GM18520 (cell line): ENCODE results near the gene C5orf58.

Source experiments
- ATAC-seq: cut with Tn5 transposase; IDR thresholded peaks from one replicate; pipeline ENCODE4 v1.9.1; 2021; ENCODE audit not compliant: unreplicated experiment

Gene C5orf58

DNA sequence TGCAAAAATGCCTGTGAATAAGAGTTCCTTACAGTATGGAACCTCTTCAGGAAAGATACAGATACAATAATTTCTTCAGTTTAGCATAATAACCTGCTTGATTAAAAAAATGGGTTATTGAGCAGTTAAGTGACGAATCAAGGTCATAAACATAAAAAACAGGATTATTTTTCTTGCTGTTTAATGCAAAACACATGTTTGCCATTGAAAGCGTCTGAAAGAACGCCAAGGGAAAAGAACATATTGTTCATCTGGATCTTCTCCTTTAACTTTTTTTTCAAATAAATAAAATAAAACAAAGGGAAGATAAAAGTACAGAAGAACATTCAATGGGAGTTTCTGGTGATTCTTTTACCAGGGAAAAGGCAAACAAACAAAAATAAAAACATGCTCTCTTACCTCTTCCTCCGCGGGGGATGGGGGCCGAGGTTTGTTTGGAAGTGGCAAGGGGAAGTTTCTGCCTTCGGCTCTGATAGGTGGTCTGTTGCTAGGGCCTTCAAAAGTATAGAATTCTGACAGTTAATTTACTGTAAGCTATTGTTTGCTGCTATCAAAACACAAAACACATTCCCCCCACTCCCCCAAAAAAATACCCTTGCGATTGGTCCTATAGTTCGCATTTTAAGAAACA lies 20.1 kb downstream of the C5orf58 start:
- ATAC-seq = no peak

DNA sequence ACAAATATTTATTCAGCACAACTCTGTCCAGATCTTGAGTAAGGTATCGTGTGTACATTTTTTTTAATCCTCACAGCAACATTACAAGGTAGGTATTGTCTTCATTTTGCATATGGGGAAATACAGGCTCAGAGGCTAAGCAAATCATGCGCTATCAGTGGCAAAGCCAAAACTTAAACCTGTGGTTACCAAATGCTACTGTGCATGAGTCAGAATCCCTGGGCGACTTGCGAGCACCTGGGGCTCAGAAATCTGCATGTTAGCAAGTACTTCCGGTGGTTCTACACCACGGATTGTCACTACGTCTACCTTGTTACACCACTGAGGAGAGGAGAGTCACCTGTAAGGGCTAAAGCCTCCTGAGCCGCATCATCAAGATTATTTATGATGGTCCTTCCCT lies 21.3 kb downstream of the C5orf58 start:
- peak; percentile 97 for ATAC-seq

DNA sequence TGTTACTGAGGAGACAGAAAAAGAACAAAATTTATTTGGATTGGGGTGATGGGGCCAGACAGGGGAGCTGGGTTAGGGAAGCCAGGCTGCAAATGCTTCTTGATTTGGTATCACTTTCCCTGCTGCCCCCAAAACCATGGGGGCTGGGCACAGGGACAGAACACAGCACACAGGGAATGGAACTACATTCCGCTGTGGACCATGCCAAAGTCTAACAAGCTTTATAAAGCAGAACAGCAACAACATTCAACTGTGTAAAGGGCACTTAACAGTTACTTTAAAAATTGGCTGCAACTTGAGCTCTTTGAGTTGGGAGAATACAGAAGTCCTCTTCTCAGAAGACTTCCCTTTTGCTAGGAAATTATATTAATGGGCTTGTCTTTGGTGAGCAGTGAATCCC lies 23.8 kb downstream of the C5orf58 start:
- no peak for ATAC-seq

DNA sequence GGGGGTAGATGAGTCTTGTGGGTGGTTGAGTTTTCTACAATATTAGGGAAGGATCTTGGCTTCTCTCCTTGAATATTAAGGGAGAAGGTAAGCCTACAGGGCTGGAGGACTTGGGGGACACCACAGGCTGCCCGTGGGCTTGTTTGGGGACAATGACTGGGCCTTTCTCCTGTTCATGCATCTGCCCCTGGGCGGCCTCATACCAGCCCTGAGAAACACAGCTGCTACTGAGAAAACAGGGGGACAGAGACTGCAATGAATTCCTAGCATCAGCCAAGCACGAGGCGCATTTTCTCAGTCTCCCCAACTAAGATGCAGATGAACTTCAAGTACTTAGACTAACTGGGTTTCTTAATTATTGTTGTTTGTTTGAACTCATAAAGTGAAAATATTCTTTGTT lies 24.6 kb downstream of the C5orf58 start:
- ATAC-seq = no peak

DNA sequence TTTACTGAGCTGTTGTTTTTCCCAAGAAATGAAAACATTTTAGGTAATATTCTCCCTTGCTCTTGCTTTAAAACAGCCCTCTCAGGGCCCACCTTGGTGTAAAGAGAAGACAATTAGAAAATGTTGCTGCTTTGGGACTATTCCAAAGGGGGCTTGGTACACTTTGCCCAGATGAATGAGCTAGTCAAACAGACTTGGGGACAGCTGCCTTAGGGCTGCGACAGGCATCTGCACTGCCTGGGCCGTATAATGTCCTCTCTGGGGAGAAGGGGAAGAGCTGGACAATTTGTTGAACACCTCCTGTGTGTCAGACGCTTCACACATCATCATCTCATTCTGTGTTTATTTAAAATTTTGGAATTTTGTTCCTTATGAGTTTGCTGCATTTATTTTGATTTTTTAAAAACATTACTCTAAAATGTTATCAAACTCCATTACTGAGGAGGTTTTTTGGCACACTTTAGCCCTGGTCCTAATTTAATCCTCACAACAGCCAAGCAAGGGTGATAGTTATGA lies 28.8 kb downstream of the C5orf58 start:
- ATAC-seq = no peak

DNA sequence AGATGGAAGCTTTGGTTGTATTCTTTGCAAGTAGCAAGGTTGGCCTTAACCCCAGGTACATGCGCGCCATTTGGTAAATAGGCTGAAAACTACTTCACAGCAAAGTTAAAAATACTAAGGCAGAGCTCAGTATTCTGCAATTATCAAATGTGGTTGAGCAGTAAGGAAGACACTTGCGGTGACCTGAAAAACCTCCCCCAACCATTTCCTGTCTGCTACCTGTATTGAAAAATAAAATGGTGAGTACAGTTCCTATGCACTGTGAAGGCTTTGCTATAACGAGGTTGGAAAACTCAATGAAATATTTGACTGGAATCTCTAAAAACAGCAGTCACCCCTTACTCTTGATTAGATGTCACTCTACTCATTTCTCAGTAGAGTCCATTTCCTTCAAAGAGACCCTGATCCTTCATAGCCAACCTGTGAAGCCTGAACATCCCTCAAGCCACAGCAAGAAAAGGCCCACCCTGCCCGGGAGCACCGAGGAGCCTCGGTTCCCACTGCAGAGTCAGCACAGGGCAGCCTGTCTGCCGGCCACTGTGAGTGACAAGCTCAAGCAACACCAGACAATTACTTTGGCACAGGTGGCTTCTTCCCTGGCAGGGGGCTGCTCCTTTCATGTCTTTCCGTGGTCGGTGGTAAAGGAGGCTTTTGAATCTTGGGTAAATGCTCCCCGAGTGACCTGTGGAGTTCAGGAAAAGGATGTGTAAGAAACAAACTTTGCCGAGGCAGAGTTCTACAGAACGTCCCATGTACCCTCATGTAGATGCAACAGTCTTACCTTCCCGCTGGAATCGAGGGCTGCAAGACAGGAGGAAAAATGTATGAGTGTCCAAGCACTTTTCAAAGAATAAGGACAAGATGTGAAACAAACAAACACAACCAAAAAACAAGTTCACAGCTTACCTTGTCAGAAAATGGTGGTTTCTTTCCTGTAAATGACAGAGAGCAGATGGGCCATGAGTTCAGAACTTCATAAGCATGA lies 29.6 kb downstream of the C5orf58 start:
- ATAC-seq = no peak

DNA sequence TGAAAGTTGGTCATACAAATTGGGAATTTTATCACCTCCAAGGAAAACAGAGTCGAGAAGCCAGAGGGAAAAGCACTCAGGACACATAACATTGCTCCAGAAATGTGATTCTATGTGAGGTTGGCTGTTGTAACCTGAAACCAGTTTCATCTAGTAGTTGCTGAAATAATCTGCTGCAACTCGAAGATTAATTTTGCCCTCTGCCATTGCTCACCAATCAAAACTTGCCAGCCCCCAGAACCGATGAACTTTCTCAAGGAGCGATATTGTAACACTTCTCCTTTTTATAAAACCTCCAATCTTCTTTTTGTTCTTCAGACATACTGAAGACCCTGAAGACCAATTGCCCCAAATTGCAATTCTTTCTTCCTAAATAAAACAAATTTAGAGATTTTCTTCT lies 31.1 kb downstream of the C5orf58 start:
- no peak for ATAC-seq

DNA sequence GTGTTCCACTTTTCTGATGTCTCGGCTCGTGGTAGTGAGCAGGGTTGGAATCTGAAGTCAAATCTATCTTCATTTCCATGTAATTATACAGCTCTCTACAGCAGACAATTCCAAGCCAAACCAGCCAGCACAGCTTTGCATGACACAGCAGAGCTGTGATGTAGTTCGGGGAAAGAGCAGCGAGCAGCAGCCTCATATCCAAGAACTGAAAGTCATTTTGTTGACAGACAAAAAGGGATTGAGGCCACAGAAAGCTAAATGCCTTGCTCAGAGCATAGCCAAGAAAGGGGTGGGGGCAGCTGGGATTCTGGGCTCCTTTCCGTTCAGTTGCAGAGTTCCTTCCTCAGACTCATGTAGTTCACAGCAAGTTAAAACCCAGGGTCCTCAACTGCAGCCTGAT lies 32.7 kb downstream of the C5orf58 start:
- no peak for ATAC-seq

DNA sequence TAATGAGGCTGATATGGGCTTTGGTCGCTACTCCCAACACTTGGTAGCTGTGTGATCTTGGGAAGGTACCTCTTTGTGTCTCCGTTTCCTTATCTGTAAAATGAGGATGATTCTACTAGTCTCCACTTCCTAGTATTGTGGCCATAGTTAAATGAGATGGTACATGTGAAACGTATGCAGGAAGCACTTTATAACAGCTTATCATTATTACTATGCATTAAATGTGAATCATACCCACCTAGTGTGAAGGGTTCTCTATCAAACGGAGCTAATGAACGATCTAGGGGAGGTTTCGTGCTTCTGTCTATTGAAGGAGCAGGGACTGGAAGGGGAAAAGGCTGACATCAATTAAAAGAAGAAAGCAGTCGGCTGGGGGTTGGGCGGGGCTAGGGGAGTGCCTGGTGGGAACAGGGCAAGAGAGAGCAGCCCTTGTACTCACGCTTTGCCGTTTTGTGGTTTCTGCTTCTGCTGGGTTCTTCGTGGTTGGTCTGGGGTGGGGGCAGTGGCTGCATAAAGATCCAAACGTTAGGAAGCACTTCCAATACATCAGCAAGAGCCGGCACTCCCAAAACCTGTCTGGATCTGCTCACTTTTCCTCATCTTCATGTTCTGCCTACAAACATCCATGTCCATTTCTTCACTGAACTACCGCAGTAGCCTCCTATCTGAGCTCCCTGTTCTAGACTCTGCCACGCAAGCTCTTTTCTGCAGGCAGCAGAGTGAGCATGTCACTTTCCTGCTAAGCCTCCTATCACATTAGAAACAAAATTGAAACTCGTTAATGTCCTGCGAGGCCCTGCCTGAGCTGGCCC lies 34.0 kb downstream of the C5orf58 start:
- no peak for ATAC-seq

DNA sequence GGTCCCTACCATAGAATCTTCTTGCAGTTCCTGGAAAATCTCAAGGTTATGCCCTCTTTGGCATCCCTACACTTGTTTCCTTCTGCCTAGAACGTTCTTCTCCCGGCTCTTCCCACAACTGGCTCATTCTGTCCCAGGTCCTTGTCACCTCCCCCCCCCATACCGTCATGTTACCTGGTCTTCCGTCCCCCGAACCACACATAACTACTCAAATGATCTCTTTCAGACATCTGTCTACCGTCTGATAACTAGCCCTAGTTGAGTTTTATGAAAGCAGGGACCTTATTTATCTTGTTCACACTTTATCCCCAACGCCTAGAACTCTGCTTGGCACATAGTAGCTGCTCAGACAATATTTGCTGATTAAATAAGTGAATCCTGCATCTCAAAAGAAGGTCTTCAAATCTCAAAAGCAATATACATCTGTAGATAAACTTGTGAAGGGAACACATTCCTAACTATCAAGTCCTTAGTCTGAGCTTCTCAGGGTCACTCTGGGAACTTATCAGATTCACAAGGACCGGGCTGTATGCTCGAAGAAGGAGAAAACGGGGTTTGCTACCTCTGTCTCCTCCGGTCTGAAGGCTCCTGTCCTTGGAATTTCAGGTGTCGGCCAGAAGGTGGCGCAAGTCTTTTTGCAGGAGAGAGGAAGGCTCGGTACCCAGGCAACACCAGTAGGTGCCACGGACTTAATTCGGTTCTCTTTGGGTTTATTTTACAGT lies 34.8 kb downstream of the C5orf58 start:
- ATAC-seq = no peak

DNA sequence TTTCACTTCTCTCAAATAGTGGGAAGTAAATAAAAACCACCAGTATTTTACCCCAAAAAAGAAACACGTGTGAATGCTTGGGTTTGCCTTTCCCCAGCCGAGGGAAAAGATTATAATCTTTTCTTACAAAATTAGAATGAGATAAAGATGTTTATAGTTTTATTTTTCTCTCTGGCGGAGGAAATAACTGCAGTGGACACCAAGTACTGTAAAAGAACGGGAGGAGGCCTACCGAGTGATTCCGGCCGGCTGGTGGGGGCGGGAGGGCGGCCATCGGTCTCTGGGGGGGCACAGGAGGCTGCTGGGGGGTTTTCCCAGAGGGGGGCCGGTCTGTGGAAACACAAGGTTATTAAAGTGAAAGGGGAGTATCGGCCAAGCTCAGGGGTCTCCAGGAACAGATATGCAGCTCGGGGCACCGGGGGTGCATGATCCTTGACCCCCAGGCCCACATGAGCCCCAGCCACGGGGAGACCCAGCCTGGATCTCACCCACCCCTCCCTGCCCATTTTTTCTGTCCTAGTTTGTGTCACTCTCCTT lies 35.4 kb downstream of the C5orf58 start:
- ATAC-seq = no peak

DNA sequence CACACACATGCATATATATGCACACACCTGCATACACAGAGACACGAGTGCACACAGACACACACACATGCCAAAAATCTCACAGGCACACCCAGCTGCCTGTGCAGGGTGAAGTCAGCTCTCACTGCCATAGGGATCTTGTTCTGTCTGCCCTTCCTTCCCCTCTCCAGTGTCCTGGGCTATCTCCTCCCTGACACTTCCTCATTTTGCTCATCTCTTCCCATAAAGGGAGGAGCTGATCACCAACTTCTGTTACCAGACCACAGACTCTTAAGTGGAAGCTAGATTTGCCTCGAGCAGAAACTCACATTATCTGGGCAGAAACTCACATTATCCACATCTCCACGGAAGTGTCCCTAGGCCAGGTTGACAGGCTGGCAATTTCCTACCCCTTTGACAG lies 36.1 kb downstream of the C5orf58 start:
- no peak for ATAC-seq

DNA sequence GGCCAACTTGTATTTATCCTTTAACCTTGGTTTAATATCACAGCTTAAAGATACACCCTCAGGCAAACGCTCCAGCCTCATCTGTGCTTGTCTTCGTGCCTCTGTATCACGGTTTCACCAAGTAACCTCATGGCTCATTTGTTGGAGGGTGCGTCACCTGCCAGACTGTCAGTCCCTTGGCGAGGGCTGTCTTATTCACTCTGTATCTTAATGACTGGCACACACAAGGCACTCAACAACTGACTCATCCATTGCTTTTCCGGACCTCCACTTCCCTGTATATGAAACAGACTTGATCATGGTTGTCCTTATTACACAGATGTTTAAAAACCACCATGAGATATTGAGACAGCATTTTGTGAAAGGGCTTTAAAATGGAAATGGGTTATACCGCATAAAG lies 36.8 kb downstream of the C5orf58 start:
- ATAC-seq = no peak

DNA sequence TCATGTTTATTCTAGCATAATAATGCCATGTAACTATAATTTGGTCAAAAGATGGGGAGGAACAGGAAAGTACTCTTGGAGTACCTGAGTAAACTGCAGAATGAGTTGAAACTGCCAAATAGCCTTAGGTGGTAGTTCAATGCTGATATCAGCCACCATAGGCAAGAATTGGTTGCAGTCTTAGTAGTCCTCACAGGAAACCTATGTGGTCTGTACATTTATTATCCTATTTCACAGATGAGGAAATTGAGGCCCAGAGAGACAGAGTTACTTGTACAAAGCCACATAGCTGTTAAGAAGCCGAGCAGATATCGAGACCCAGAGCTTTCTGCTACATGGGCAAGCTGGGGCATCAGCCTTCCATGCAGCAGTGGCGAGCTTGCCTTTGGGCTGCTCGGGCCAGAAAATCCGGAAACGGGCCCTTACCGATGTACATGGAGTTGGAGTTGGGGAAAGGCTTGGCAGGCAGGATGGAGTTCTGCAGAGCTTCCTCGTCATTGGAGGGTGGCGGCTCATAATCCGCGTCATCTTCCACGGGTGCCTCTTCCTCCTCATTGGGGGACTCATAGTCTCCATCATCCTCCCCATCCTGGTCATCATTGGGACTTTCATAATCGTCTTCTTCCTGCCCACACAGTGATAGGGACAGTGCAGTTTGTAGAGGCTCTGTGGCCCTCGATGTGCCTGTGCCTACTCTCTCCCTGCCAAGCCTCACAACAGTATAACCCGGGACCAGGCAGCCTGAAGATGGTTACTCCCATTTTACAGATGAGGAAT lies 37.7 kb downstream of the C5orf58 start:
- no peak for ATAC-seq

DNA sequence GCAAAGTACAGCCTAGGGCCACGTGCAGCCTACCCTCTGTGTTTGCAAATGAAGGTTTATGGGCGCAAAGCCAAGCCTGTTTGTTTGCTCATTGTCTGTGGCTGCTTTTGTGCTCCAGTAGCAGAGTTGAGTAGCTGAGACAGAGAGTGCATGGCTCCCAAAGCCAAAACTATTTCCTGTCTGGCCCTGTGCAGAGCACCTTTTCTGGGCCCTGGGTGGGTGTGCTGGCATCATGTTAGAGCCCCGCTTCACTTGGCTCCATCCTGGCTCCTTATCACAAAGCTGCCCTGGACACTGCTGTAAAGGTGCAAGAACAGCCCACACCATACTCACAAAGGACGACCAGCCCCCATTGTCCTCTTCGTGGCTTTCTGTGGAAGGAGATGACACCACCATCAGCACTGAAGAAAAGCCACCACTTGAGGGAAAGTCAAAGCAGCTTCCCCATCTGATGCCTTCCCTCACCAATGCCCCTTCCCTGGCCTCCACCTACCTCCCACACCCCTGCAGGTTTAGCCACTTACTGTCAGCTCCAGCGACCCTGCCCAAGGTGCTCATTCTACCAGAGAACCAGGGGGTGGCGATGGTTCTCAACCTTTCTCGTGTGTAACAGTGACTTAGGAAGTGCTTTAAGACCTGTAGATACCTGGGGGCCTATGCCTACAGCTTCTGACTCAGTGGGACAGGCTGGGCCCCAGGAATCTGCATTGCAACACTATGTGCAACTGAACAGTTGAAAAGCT lies 41.4 kb downstream of the C5orf58 start:
- ATAC-seq = no peak

DNA sequence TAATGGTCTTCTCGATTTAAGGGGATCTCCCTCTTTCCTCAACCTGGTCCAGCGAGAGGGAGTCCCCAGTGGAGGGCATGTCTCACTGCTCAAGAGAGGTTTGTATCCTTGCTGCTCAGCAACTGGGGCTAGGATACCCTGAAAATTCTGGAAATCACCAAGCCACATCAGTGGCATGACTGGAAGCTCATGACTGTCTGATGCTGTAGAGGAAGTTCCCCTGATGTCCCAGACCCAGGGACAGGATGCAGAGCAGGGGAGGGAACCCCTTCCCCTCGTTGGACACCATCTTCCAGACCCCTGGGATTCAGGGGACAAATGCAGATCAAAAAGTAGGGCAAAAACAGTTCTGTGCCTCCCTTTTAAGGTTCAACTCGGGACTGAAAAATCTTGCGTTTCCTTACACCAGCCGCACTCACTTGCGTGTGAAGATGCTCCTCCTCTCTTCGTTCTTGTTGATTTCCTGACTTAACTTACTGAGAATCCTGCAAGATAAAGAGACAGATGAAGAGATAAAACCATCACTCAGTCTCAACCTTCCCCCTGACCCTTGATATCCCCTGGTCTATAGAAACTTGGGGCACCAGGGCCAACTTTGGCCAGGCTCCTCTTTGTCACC lies 42.7 kb downstream of the C5orf58 start:
- ATAC-seq = no peak

DNA sequence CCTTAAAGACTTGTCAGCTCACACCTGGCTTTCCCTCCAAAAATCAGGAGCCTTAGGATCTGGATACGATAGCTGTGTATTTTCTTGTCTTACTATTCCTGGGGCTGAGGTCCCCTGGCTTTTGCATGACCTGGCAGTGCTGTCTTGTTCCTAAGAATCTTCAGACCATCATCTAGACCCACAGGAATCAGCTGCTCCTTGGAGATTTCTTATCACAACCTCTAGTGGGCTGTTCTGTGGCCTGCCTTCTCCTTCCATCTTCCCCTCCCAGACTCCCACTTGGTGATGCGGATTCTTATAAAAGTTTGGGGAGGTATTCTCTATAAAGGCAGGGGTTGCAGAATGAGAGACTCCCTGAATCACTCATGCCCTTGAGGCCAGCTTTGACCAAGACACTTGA lies 43.4 kb downstream of the C5orf58 start:
- no peak for ATAC-seq

DNA sequence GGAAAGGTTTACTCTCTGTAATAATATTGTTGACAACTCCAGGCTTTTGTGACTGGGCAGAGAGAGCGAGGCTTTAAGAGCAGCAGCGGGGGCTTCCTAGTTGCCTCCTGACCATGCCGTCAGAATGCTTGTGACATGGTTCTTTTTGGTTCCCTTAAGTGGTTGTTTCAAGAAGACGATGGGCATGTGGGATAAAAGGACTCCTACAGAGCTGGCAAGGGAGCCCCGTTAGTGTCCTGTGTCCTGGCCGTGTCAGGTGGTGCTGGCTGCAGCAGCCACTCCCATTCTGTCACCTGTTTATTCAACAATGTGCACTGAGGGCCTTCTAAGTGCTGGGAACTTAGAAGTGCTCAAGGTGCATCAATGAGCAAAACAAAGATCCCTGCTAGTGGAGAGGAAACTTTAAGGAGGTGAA lies 45.1 kb downstream of the C5orf58 start:
- no peak for ATAC-seq
